Ishikawa (cell line): ENCODE measurements around the gene CWC25.

ENCODE experiments used
- EP300 ChIP-seq: IDR thresholded peaks from 2 replicates; pipeline ENCODE4 v1.6.1; 2012; ENCODE audit warnings: borderline replicate concordance
- RAD21 ChIP-seq: IDR thresholded peaks from 2 replicates; pipeline ENCODE4 v1.6.1; 2012; ENCODE audit warnings: low read depth
- TF ChIP-seq, protein P1 (sequence below): IDR thresholded peaks from 2 replicates; pipeline ENCODE4 v1.6.1; 2012; ENCODE audit warnings: low read depth, mild to moderate bottlenecking

DNA sequence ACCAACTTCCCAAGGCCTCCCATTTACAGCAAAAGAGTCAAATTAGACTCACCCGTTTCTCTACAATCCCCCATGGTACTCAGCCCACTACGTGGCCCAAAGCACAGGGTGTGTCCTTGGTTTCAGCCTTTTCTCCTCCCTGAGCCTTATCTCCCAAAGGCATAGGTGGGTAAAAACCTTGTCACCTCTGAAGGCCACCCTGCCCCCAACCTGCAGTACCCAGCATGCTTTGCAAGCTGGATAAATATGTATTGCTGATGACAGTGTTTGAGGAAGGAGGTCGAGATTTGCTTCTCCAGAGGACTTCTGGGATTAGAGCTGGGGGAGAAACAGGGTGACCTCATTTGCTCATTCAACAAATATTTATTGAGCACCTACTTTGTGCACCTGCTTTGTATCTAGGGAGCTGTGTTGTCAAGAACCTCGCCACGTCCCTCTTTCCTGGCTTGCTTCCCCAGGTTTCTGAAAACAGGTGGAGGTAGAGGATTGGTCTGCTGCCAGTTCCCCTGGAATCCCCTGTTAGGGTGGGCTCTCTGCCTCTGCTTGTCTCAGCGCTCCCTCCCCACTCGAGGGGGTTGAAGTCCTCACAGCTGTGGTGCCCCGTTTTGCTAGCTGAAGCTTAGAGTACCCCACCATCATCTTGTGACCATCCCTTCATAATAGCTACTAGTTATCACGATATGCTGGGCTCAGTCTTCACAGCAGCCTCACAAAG lies 47.7 kb upstream of the CWC25 start:
- TF ChIP-seq, protein P1, sequence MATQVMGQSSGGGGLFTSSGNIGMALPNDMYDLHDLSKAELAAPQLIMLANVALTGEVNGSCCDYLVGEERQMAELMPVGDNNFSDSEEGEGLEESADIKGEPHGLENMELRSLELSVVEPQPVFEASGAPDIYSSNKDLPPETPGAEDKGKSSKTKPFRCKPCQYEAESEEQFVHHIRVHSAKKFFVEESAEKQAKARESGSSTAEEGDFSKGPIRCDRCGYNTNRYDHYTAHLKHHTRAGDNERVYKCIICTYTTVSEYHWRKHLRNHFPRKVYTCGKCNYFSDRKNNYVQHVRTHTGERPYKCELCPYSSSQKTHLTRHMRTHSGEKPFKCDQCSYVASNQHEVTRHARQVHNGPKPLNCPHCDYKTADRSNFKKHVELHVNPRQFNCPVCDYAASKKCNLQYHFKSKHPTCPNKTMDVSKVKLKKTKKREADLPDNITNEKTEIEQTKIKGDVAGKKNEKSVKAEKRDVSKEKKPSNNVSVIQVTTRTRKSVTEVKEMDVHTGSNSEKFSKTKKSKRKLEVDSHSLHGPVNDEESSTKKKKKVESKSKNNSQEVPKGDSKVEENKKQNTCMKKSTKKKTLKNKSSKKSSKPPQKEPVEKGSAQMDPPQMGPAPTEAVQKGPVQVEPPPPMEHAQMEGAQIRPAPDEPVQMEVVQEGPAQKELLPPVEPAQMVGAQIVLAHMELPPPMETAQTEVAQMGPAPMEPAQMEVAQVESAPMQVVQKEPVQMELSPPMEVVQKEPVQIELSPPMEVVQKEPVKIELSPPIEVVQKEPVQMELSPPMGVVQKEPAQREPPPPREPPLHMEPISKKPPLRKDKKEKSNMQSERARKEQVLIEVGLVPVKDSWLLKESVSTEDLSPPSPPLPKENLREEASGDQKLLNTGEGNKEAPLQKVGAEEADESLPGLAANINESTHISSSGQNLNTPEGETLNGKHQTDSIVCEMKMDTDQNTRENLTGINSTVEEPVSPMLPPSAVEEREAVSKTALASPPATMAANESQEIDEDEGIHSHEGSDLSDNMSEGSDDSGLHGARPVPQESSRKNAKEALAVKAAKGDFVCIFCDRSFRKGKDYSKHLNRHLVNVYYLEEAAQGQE, result no peak
- no peak for TF ChIP-seq RAD21
- TF ChIP-seq EP300, result no peak
